HepG2 (cell line): ENCODE measurements around the gene RAB3GAP1. TPM values are rescaled to one million over a fixed set of nuclear protein-coding genes. Genes with fewer than 3 reads are reported as not detected.
A peak's percentile ranks its signal among the peaks of the same experiment; 100 is the strongest.

Experiments used
- BCLAF1 ChIP-seq: fragments of 450-650 bp; IDR thresholded peaks from 2 replicates; pipeline ENCODE4 v1.6.1; 2017; ENCODE audit warnings: mild to moderate bottlenecking
- DRAP1 ChIP-seq: IDR thresholded peaks from 2 replicates; pipeline ENCODE4 v1.6.1; 2016; ENCODE audit warnings: missing genetic modification reagents, missing compliant biosample characterization
- E2F2 ChIP-seq: sonication (generic); formaldehyde crosslinking; IDR thresholded peaks from 2 replicates; pipeline ENCODE4 v1.4.0; 2020; ENCODE audit warnings: missing genetic modification reagents, borderline replicate concordance
- MYPOP ChIP-seq: sonication (generic); formaldehyde crosslinking; IDR thresholded peaks from 2 replicates; pipeline ENCODE4 v1.8.1; 2023; ENCODE audit warnings: mild to moderate bottlenecking, moderate library complexity, missing genetic modification reagents
- TAF15 ChIP-seq: fragments of 200-400 bp; formaldehyde crosslinking; IDR thresholded peaks from one replicate; pipeline ENCODE4 v1.6.1; 2018; ENCODE audit warnings: mild to moderate bottlenecking, low read depth, low read length; ENCODE audit not compliant: poor library complexity, severe bottlenecking
- ZBTB40 ChIP-seq, 2 experiments: fragments of 450-650 bp in 1 of 2; sonication (generic) in 1 of 2; formaldehyde crosslinking in 1 of 2; IDR thresholded peaks; 2 replicates each; pipeline versions ENCODE4 v1.6.1 to v1.8.0; 2016 to 2022; ENCODE audit warnings: antibody characterized with exemption in 1 of 2, mild to moderate bottlenecking in 1 of 2, missing genetic modification reagents in 1 of 2
- ZBTB49 ChIP-seq: sonication (generic); formaldehyde crosslinking; IDR thresholded peaks from 2 replicates; pipeline ENCODE4 v1.4.0; 2020; ENCODE audit warnings: missing genetic modification reagents, borderline replicate concordance
- ZNF354B ChIP-seq: sonication (generic); formaldehyde crosslinking; IDR thresholded peaks from 2 replicates; pipeline ENCODE4 v1.8.0; 2022; ENCODE audit warnings: mild to moderate bottlenecking, missing genetic modification reagents
- ZNF605 ChIP-seq: sonication (generic); formaldehyde crosslinking; IDR thresholded peaks from 2 replicates; pipeline ENCODE4 v1.8.0; 2022; ENCODE audit warnings: mild to moderate bottlenecking, missing genetic modification reagents
- polyA plus RNA-seq, 8 experiments: library from polyadenylated mRNA; depleted of rRNA in 3 of 8; stranded (reverse) in 7 of 8; unstranded in 1 of 8; fragments of >200 nt; fragmentation: Illumina TruSeq in 4 of 8; extraction: Trizol in 4 of 8; gene quantifications; 2 replicates each; pipeline versions ENCODE4 v1.2.1 to v1.2.3, GENCODE V29; 2011 to 2016; ENCODE audit warnings: low read depth in 4 of 8, missing spikeins in 1 of 8, mixed read lengths in 1 of 8; ENCODE audit not compliant: insufficient read depth in 1 of 8
- total RNA-seq, 5 experiments: library from RNA; depleted of rRNA; stranded (reverse); fragments of >200 nt; fragmentation: Illumina TruSeq; extraction: Trizol; gene quantifications; 2 replicates each; pipeline ENCODE4 v1.2.3, GENCODE V29; 2016; ENCODE audit warnings: low read depth in 1 of 5

RAB3GAP1 gene
- total and polyA plus RNA-seq, 2 of the 13 experiments (the other 11 are each of a cell fraction or from before 2014, with no cell fraction given): 15.2 to 48.8 TPM

GRCh38 chr2:135004005-135004746 is 47.9 kb upstream of the RAB3GAP1 start (continued):
- TF ChIP-seq ZBTB40 (IDR thresholded peaks at IDR 0.05) (no peak), ZBTB40 (CRISPR knock-in tag; IDR thresholded peaks at IDR 0.05) (no peak), E2F2 (CRISPR knock-in tag) (no peak), ZNF354B (CRISPR knock-in tag) (no peak), TAF15 (no peak), ZNF605 (CRISPR knock-in tag) (no peak), DRAP1 (no peak), ZBTB49 (CRISPR knock-in tag) (0 out of 2 replicates have a peak, but pooled peaks have one; percentile 31), MYPOP (CRISPR knock-in tag) (peak; percentile 33; the same call in 1 of the 2 replicates), BCLAF1 (no peak)
